Measurements from ENCODE around the gene MYL3.

- TF ChIP-seq, protein P1, sequence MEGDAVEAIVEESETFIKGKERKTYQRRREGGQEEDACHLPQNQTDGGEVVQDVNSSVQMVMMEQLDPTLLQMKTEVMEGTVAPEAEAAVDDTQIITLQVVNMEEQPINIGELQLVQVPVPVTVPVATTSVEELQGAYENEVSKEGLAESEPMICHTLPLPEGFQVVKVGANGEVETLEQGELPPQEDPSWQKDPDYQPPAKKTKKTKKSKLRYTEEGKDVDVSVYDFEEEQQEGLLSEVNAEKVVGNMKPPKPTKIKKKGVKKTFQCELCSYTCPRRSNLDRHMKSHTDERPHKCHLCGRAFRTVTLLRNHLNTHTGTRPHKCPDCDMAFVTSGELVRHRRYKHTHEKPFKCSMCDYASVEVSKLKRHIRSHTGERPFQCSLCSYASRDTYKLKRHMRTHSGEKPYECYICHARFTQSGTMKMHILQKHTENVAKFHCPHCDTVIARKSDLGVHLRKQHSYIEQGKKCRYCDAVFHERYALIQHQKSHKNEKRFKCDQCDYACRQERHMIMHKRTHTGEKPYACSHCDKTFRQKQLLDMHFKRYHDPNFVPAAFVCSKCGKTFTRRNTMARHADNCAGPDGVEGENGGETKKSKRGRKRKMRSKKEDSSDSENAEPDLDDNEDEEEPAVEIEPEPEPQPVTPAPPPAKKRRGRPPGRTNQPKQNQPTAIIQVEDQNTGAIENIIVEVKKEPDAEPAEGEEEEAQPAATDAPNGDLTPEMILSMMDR (conservative IDR thresholded peaks at IDR 0.05) = no peak
- TF ChIP-seq EZH2 (IDR thresholded peaks at IDR 0.05; ENCODE audit: low read depth) = no peak
Observed at GRCh38 chr3:46877406-46878125, 14.3 kb upstream of the MYL3 start, which contains the start of gene PTH1R.
